GM13976 (cell line): ENCODE data around the gene SHISAL1.

Experiments used
- DNase-seq: peaks from one replicate; pipeline ENCODE4 v3.0.0; 2012; ENCODE audit warnings: low spot score
- CTCF ChIP-seq: IDR thresholded peaks from 2 replicates; pipeline ENCODE4 v1.5.1; 2012; ENCODE audit warnings: borderline replicate concordance, mild to moderate bottlenecking; ENCODE audit not compliant: insufficient read depth; ENCODE audit errors: extremely low read depth, missing control alignments, control extremely low read depth
- in situ Hi-C: fragments of 300-500 bp; cut with MboI; formaldehyde crosslinking; loops from one replicate; pipeline ENCODE4 v1.12.0; 2022; ENCODE audit warnings: low sequenced_read_pairs, mixed read lengths, inconsistent platforms; ENCODE audit not compliant: unreplicated experiment

Gene SHISAL1

GRCh38 chr22:44345872-44346271, 33.1 kb upstream of the SHISAL1 start:
- in situ Hi-C loops: no loop called here
- no peak for DNase-seq
- TF ChIP-seq CTCF: no peak

- in situ Hi-C loops: no loop called here
- DNase-seq: no peak
- no peak for TF ChIP-seq CTCF
Observed at GRCh38 chr22:44344407-44344806, 31.7 kb upstream of the SHISAL1 start.

- DNase-seq: no peak
- no peak for TF ChIP-seq CTCF
- in situ Hi-C loops: no loop called here
Observed at GRCh38 chr22:44342347-44342956, 29.7 kb upstream of the SHISAL1 start.

- DNase-seq: no peak
- no peak for TF ChIP-seq CTCF
- in situ Hi-C loops: no loop called here
Observed at GRCh38 chr22:44341431-44342346, 28.9 kb upstream of the SHISAL1 start.

- in situ Hi-C loops: no loop called here
- no peak for DNase-seq
- no peak for TF ChIP-seq CTCF
Observed at GRCh38 chr22:44340271-44341239, 27.8 kb upstream of the SHISAL1 start.

GRCh38 chr22:44338906-44339305, 26.2 kb upstream of the SHISAL1 start:
- TF ChIP-seq CTCF: no peak
- no peak for DNase-seq
- in situ Hi-C loops: no loop called here
